Nephron progenitor cell (in vitro differentiated cells): ENCODE measurements around the gene NEMP2.
A peak's percentile ranks its signal among the peaks of the same experiment; 100 is the strongest.
"Not testable (repeated sequence)": the region's sequence is repeated elsewhere in the genome, so short reads cannot be mapped to it uniquely, and the experiment has no call there.

Source experiments
- DNase-seq: peaks from one replicate; pipeline ENCODE4 v3.0.0; 2021
- H3K27ac Mint-ChIP-seq: 2 replicates; pipeline ENCODE4 v1.8.0; 2021; ENCODE audit warnings: mild to moderate bottlenecking, moderate library complexity, mixed read lengths
- H3K27me3 Mint-ChIP-seq: 2 replicates; pipeline ENCODE4 v1.8.0; 2021; ENCODE audit warnings: mild to moderate bottlenecking, low read depth, mixed read lengths; ENCODE audit not compliant: poor library complexity
- H3K36me3 Mint-ChIP-seq: 2 replicates; pipeline ENCODE4 v1.8.0; 2021; ENCODE audit warnings: low read depth, mixed read lengths
- H3K4me1 Mint-ChIP-seq: 2 replicates; pipeline ENCODE4 v1.8.0; 2021; ENCODE audit warnings: mixed read lengths
- H3K4me3 Mint-ChIP-seq: 2 replicates; pipeline ENCODE4 v1.8.0; 2021; ENCODE audit warnings: mild to moderate bottlenecking, moderate library complexity, mixed read lengths
- H3K9me3 Mint-ChIP-seq: 2 replicates; pipeline ENCODE4 v1.8.0; 2021; ENCODE audit warnings: mild to moderate bottlenecking, moderate library complexity, mixed read lengths
- TF ChIP-seq, protein P1 (sequence below): fragments of 200-600 bp; sonication (generic); IDR thresholded peaks from 2 replicates; pipeline ENCODE4 v1.5.0; 2021; ENCODE audit warnings: antibody characterized with exemption

NEMP2 gene

DNA sequence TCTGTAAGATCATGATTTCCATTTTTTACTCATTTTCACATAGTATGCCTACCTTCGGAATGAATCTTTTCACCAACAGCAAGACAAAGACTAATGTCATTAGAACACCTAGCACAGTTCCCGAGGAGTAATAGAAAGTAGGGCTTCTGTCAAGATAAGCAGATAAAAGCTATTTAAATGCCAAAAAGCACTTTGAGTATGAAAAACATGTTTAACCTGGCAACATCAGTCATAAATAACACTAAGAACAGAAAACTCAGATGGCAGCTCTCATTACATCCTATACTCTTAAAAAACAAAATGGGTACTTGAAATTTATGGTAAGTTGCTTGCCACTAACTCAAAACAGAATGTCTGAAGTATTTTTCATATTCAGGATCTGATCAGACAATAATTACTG, 17.1 kb downstream of the NEMP2 start:
- Mint-ChIP-seq H3K36me3 (no peaks in the 10 kb centered on the region), H3K4me1 (no peaks in the 10 kb centered on the region), H3K4me3 (no peak overlapping the region), H3K27me3 (no peaks in the 10 kb centered on the region), H3K9me3 (no peaks in the 10 kb centered on the region), H3K27ac (no peak overlapping the region)
- TF ChIP-seq, protein P1, sequence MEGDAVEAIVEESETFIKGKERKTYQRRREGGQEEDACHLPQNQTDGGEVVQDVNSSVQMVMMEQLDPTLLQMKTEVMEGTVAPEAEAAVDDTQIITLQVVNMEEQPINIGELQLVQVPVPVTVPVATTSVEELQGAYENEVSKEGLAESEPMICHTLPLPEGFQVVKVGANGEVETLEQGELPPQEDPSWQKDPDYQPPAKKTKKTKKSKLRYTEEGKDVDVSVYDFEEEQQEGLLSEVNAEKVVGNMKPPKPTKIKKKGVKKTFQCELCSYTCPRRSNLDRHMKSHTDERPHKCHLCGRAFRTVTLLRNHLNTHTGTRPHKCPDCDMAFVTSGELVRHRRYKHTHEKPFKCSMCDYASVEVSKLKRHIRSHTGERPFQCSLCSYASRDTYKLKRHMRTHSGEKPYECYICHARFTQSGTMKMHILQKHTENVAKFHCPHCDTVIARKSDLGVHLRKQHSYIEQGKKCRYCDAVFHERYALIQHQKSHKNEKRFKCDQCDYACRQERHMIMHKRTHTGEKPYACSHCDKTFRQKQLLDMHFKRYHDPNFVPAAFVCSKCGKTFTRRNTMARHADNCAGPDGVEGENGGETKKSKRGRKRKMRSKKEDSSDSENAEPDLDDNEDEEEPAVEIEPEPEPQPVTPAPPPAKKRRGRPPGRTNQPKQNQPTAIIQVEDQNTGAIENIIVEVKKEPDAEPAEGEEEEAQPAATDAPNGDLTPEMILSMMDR = no peak
- DNase-seq = no peak

DNA sequence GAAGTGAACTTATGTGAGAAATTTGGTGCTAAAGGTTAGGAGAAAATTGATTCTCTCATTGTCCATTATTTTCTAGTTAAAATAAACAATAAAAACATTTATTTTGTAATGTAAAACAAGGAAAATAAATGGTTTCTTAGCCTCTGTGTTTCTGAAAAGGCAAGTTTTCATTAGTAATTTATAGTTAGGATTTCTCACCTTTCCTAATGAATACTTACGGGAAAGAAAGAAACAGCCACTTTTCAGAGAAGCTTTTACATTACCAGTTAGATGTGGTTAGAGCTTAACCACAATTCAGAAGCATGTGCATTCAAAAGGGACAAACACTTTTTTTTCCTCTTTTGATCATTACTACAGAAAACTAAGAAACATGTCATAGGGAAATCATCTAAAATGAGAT, 18.8 kb downstream of the NEMP2 start:
- Mint-ChIP-seq H3K4me3 (no peak overlapping the region), H3K27me3 (no peaks in the 10 kb centered on the region), H3K27ac (no peak overlapping the region), H3K36me3 (no peaks in the 10 kb centered on the region), H3K9me3 (no peaks in the 10 kb centered on the region), H3K4me1 (no peaks in the 10 kb centered on the region)
- TF ChIP-seq, protein P1 = no peak
- DNase-seq = no peak

DNA sequence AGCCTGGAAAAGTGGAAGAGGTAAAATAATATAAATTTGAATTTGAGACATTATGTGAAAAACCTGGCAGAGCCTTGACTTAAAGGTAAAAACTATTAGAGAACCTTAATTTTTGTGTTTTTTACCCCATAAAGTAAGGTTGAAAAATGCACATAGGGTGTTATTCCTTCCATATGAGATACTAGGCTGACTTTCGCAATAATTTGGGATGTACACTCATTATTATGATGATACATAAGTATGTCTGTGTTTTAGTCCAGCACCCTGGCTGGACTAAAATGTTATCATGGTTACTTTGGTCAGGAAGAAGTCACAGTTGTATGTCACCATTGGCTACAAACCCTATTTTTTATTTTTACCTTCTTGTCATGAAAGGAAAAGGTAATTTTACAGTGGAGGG, 19.8 kb downstream of the NEMP2 start:
- TF ChIP-seq, protein P1 = no peak
- Mint-ChIP-seq H3K4me1 (no peaks in the 10 kb centered on the region), H3K4me3 (no peak overlapping the region), H3K27ac (no peak overlapping the region), H3K9me3 (no peaks in the 10 kb centered on the region), H3K27me3 (no peaks in the 10 kb centered on the region), H3K36me3 (peaks cover 6% of the 10 kb centered on the region)
- DNase-seq = no peak

DNA sequence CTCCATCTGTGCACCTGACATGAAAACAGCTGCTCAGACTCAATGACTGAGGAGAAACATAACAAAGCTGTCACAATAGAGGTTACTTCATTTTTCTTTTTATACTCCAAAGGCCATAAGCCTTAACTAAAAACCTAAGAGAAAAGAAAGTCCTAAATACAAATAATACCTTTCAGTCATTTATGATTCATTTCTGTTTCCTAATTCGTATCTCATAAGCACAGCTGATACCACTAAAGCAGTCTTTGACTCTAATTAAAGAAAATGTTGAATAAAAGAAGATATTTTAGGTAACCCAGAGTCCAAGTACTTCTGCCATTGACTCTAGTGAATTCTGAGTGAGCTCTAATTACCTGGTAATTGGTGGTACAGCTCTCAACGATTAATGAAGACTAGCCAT, 20.6 kb downstream of the NEMP2 start:
- Mint-ChIP-seq H3K27ac (no peak overlapping the region), H3K36me3 (peaks cover 6% of the 10 kb centered on the region), H3K4me3 (no peak overlapping the region), H3K27me3 (no peaks in the 10 kb centered on the region), H3K4me1 (no peaks in the 10 kb centered on the region), H3K9me3 (no peaks in the 10 kb centered on the region)
- TF ChIP-seq, protein P1 = no peak
- DNase-seq = no peak

DNA sequence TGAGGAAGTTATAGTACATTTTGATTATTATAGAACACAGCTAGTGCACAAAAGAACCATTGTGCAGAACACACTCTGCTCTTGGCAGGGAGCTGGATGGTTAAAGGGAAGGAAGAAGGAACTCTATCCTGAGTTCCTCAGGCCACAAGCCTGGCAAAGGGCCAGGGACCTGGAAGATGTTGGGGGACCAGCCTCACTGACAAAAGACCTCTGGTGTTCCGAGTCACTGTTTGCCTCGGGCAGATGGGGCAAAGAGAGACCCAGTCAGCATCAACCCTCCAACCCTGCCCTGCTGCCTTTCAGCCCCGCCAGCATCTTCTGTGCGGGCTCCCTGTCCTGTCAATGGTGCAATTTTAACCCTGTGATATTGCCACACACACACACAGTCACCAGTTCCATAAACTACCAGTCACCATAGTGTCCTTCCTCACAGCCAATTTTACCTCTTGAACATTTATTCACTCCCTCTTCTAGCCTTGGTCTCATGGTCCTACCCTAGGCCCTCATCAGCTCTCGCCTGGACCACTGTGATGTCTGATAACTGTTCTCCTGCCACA, 21.9 kb downstream of the NEMP2 start:
- no peak overlapping the region for H3K4me3 Mint-ChIP-seq
- no peak overlapping the region for H3K27ac Mint-ChIP-seq
- no peak for DNase-seq
- H3K36me3 Mint-ChIP-seq = peaks cover 6% of the 10 kb centered on the region
- H3K9me3 Mint-ChIP-seq = no peaks in the 10 kb centered on the region
- H3K4me1 Mint-ChIP-seq = no peaks in the 10 kb centered on the region
- TF ChIP-seq, protein P1 = no peak
- H3K27me3 Mint-ChIP-seq = no peaks in the 10 kb centered on the region

DNA sequence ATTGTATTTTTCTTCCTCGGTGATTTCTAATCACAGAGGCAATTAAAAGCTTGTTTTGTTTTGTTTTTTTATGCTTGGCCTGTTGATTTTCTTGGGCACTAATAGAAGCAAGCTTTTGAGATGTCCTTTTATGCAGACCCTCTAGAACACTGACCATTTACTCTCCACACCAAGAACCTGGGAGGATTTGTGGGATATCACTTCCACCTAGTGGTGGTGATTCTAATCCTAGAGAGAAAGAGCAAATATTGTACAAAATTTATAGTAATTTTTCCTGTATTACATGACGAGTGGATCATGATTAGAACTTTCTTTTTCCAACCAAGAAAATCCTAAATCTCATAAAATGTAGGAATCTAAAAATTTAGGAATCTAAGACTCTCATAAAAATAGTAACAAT, 23.4 kb downstream of the NEMP2 start:
- Mint-ChIP-seq H3K9me3 (no peaks in the 10 kb centered on the region), H3K27ac (no peak overlapping the region)
- no peak for DNase-seq

DNA sequence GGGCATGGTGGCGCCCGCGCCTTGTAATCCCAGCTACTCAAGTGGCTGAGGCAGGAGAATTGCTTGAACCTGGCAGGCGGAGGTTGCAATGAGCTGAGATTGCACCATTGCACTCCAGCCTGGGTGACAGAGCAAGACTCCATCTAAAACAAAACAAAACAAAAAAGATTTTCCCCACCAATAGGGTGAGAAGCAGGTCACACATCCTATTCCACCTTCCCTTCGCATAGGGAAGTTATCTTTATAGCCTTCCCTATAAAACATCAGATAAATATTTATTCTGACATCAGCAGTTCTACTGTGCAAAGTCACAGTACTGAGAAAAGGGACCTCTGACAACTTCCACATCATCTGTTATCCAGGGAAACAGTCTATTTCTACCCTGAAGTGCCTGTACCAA, 24.6 kb downstream of the NEMP2 start:
- H3K36me3 Mint-ChIP-seq, H3K9me3 Mint-ChIP-seq, DNase-seq, H3K27me3 Mint-ChIP-seq, H3K27ac Mint-ChIP-seq, H3K4me3 Mint-ChIP-seq: not testable (repeated sequence)
- peaks cover 10% of the 10 kb centered on the region for H3K4me1 Mint-ChIP-seq

More for the DNA sequence above, 23.4 kb downstream of the NEMP2 start:
- peaks cover 10% of the 10 kb centered on the region for H3K4me1 Mint-ChIP-seq
- H3K4me3 Mint-ChIP-seq = no peak overlapping the region
- TF ChIP-seq, protein P1 = peak; percentile 44
- no peaks in the 10 kb centered on the region for H3K27me3 Mint-ChIP-seq
- H3K36me3 Mint-ChIP-seq = peaks cover 6% of the 10 kb centered on the region
